OCI-LY3 (cell line): ENCODE data around the gene ZNF648.

Source experiments
- CTCF ChIP-seq: fragments of 200-600, 300-600 bp; sonication (generic); IDR thresholded peaks from 2 replicates; pipeline ENCODE4 v1.5.1; 2014; ENCODE audit warnings: antibody characterized with exemption, low read length, low read depth
- EZH2phosphoT487 ChIP-seq: fragments of 200-600 bp; shearing (Covaris generic); IDR thresholded peaks from 2 replicates; pipeline ENCODE4 v1.6.1; 2018; ENCODE audit warnings: antibody characterized with exemption, mixed run types, low read depth

DNA sequence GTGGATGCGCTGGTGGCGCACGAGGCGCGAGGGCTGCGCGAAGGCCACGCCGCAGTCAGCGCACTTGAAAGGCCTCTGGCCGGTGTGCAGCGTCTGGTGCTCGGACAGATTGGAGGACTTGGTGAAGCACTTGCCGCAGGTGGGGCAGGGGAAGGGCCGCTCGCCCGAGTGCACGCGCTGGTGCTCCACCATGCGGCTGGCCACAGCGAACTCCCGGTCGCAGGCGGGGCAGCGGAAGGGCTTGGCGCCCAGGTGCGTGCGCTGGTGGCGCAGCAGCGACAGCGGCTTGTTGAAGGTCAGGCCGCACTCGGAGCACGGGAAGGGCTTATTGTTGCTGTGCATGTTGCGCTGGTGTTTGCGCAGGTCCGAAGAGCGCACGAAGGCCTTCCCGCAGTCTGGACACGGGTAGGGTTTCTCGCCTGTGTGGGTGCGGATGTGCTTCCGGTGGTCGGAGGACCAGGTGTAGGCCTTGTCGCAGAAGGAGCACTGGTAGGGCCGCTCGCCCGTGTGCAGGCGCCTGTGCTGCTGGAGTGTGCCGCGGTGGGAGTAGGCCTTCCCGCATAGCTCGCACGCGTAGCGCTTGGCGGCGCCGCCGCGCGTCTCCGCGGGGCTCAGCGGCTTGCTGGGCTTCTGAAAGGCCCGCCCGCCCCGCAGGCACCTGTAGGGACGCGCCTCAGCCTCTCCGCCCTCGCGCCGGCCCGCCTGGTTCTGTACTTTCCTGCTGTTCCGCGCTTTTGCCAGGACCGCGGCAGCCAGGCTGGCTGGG lies 4.7 kb downstream of the ZNF648 start:
- TF ChIP-seq CTCF (no peak), EZH2phosphoT487 (no peak)
